Right kidney (tissue), 1 donor: ENCODE results near the gene PCDH12.

Experiments
- DNase-seq: peaks from one replicate; pipeline ENCODE4 v3.0.0-alpha.2; 2016

Gene PCDH12

DNA sequence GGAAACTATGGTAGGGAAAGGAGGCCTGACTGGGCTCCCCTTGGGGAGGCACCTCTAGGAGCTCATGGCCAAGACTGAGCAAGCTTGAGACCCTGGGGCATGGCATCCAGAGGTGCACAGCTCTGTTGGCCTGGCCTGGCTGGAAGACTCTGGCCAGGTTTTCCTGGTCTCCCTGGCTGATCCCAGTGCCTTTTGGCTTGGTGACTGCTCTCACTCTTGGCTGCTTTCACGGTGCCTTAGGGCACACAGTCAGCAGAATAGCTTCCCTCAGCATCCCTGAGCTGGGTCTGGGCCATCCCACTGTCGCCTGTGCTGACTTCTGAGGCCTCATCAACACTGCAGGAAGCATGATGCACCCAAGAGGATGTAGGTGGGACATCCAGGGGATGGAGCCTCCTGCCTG lies 47.7 kb downstream of the PCDH12 start:
- no peak for DNase-seq

DNA sequence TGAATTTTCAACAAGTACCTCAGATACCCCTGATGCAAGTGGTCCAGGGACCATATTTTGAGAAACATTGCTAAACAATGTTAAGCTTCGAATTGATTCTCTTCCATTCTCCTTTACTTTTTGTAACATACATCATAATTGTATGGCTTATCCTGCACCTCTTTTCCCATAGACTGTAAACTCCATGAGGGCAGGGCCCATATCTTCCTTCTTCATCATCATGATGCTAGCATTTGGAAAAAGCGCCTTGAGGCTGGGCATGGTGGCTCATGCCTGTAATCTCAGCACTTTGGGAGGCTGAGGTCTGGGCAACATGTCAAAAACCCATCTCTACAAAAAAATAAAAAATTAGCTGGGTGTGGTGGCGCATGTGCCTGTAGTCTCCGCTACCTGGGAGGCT lies 48.8 kb downstream of the PCDH12 start:
- DNase-seq = no peak

DNA sequence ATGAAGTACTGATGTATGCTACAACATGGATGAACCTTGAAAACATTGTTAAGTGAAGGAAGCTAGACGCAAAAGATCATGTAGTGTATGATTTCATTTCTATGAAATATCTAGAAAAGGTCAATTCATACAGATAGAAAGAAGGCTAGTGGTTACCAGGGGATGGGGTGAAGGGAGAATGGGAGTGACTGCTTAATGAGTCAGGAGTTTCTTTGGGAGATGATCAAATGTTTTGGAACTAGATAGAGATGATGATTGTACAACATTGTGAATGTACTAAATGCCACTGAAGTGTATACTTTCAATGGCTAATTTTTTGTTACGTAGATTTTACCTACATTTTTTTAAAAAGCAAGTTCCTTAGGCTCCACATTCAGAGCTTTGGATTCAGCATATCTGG lies 49.2 kb downstream of the PCDH12 start:
- DNase-seq = no peak

DNA sequence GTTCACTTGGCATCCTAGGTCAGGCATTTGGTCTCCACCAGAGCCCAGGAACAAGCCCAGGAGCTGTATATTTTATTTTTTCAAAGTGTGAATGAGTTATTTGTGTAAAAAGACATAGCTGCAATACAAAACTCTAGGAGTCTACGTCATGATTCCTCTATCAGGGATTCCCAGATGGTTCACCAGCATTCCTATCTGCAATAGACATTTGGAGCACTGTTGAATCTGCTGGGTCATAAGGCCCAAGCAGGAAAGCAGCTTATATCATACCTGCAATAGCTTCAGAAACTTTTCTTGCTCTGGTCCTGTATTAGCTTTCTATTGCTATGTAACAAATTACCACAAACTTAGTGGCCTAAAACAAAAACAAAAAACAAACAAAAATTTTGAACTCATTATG lies 51.0 kb downstream of the PCDH12 start:
- DNase-seq = no peak

DNA sequence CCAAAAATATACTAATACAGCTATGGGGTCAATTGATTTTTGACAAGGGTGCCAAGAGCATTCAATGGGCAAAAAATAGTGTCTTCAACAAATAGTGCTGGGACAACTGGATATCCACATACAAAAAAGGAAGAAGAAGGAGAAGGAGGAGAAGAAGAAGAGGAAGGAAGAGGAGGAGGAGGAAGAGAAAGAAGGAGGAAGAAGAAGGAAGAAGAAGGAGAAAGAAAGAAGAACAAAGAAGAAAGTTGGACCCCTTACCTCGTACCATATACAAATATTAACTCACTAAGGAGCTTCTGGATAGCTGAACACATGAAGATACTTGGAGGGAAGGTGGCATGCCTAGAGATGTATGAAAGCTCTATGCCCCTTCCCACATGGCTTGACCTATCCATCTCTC lies 51.5 kb downstream of the PCDH12 start:
- no peak for DNase-seq

DNA sequence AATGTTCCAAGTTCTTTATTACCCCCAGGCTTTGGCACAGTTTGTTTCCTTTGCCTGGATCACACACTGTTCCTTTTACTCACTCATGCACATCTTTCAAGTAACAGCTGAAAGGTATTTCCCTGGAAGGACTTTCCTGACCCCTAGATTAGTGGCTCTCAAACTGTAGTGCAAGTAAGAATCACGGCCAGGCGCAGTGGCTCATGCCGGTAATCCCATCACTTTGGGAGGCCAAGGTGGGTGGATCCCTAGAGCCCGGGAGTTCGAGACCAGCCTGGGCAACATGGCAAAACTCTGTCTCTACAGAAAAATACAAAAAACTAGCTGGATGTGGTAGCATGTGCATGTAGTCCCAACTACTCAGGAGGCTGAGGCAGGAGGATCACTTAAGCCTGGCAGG lies 53.5 kb downstream of the PCDH12 start:
- DNase-seq = no peak

DNA sequence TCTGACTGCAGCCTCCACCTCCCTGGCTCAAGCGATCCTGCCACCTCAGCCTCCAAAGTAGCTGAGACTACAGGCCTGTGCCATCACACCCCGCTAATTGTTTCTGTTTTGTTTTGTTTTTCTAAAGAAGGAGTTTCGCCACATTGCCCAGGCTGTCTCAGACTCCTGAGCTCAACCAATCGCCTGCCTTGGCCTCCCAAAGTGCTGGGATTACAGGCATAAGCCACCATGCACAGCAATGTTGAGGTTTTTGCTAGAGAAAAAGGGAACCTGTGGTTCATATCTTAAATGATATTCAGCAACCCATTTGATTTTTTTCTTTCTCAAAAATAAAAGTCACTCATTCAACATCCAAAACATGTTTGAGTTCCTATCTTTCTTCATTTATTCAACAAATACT lies 54.7 kb downstream of the PCDH12 start:
- no peak for DNase-seq

DNA sequence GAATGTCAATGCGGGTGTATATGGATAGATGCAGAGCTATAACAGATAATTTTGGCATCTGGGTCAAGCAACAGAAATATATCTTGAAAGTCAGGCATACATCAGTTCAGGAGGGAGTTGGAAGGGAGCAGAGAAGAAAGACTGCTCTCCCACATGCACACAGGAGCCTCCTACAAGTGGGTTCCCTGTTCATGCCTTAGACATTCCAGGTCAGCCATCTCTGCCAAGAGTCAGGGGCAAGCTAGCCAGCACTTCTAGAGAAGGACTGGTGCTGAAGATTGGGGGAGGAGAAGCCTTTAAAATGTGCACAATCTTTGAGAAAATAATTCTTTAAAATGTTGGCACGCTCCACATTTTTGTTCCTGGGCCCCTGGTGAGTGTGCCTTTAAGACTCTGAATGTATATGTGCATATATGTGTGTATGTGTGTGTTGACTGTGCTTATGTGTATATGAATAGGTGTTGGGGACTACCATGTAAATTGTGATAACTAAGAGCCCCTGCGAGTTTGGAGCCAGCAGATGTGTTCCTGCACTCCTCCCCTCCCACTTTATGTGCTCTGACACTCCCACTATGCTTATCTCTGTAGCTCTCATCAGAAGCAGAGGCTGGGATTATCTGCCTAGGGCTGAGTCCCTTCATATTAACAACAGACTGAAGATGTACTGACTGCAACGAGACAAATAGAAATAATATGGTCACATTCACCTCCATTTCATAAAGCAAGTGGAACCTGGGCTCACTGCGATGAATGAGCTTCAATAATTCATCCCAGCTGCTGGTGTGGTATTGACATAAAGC lies 55.8 kb downstream of the PCDH12 start:
- DNase-seq = no peak

DNA sequence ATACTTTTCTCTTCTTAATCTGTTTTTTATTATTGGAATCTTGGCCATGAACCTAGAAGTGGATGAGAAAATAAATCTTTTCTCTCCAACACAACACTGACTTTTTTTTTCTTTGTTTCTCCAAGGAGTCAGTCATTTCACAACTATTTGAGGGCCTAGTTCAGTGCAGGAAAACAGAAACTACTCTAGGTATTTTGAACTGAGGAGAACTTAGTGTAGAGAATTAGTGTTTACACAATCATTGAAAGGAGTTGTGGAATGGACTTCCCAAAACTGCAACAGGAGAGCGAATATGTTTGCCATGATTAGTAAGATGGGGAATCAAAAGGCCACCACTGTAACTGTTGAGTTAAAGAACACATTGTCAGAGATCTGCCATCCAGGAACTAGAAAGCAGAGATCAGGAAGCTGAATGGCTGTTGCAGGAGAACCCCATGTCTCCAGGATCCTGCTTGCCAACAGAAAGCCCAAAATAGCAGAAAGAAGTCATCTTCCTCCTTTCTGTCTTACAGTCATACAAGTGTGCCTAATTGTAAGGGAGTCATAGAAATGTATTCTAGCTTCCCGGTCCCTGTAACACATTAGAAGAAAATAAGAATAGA lies 59.5 kb downstream of the PCDH12 start:
- no peak for DNase-seq

DNA sequence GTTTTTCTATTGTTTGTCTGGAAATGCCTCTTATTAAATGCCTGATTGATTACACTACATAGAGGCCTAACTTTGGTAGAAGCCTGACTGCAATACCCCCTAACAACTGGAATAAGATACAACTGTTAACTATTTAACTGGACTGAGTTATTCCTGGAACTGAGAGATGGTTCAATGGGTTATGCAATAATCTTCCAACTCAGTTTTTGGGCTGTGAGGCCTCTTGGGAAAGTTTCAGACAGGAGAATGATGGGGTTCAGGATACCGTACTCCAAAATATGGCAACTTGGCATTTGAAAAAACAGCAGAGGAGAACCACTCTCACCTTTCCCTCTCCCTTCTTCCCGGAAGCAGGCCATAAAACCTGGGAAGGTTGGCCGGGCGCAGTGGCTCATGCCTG lies 60.6 kb downstream of the PCDH12 start:
- DNase-seq = no peak
